ENCODE measurements around the gene SRPK2.
A peak's percentile ranks its signal among the peaks of the same experiment; 100 is the strongest.
"Not testable (repeated sequence)": the region's sequence is repeated elsewhere in the genome, so short reads cannot be mapped to it uniquely, and the experiment has no call there.

The SRPK2 gene

GRCh38 chr7:105388356-105389087, at the start of gene SRPK2:
SRPK2 (minus strand) TSS chr7:105388921.
- H3K27ac ChIP-seq (ENCODE audit: low read length): no peak within 1 kb of the TSS
- peaks cover 10% of the 10 kb centered on the region for H3K27me3 ChIP-seq (ENCODE audit: control insufficient read depth, insufficient read depth, low read length)
- no peaks in the 10 kb centered on the region for H3K36me3 ChIP-seq (ENCODE audit: control insufficient read depth, low read depth, low read length)
- H3K9me3 ChIP-seq (ENCODE audit: control insufficient read depth, low read depth, low read length): no peaks in the 10 kb centered on the region
- peak within 1 kb of the TSS; percentile 70 for H3K9ac ChIP-seq (ENCODE audit: low read length)
- H3K4me3 ChIP-seq (ENCODE audit: low read length): peak within 1 kb of the TSS; percentile 85
- H3K4me1 ChIP-seq (ENCODE audit: control insufficient read depth, low read depth, low read length): no peaks in the 10 kb centered on the region

- no peaks in the 10 kb centered on the region for H3K4me1 ChIP-seq (ENCODE audit: control insufficient read depth, low read depth, low read length)
- no peaks in the 10 kb centered on the region for H3K36me3 ChIP-seq (ENCODE audit: control insufficient read depth, low read depth, low read length)
- no peak overlapping the region for H3K4me3 ChIP-seq (ENCODE audit: low read length)
- no peaks in the 10 kb centered on the region for H3K27me3 ChIP-seq (ENCODE audit: control insufficient read depth, insufficient read depth, low read length)
- no peak overlapping the region for H3K9ac ChIP-seq (ENCODE audit: low read length)
- no peak overlapping the region for H3K27ac ChIP-seq (ENCODE audit: low read length)
- no peaks in the 10 kb centered on the region for H3K9me3 ChIP-seq (ENCODE audit: control insufficient read depth, low read depth, low read length)
Observed at GRCh38 chr7:105438254-105438653, 49.5 kb upstream of the SRPK2 start.

GRCh38 chr7:105437356-105437755, 48.6 kb upstream of the SRPK2 start:
- not testable (repeated sequence) for H3K4me3 ChIP-seq (ENCODE audit: low read length); H3K4me1 ChIP-seq (ENCODE audit: control insufficient read depth, low read depth, low read length); H3K9me3 ChIP-seq (ENCODE audit: control insufficient read depth, low read depth, low read length); H3K27me3 ChIP-seq (ENCODE audit: control insufficient read depth, insufficient read depth, low read length); H3K36me3 ChIP-seq (ENCODE audit: control insufficient read depth, low read depth, low read length); H3K27ac ChIP-seq (ENCODE audit: low read length); H3K9ac ChIP-seq (ENCODE audit: low read length)

GRCh38 chr7:105429746-105430612, 41.3 kb upstream of the SRPK2 start:
- Histone ChIP-seq H3K4me3 (ENCODE audit: low read length) (no peak overlapping the region), H3K27ac (ENCODE audit: low read length) (no peak overlapping the region), H3K36me3 (ENCODE audit: control insufficient read depth, low read depth, low read length) (no peaks in the 10 kb centered on the region), H3K4me1 (ENCODE audit: control insufficient read depth, low read depth, low read length) (no peaks in the 10 kb centered on the region), H3K9ac (ENCODE audit: low read length) (no peak overlapping the region), H3K27me3 (ENCODE audit: control insufficient read depth, insufficient read depth, low read length) (no peaks in the 10 kb centered on the region), H3K9me3 (ENCODE audit: control insufficient read depth, low read depth, low read length) (no peaks in the 10 kb centered on the region)

- H3K4me1 ChIP-seq (ENCODE audit: control insufficient read depth, low read depth, low read length): no peaks in the 10 kb centered on the region
- no peak overlapping the region for H3K4me3 ChIP-seq (ENCODE audit: low read length)
- no peaks in the 10 kb centered on the region for H3K36me3 ChIP-seq (ENCODE audit: control insufficient read depth, low read depth, low read length)
- H3K27ac ChIP-seq (ENCODE audit: low read length): no peak overlapping the region
- H3K27me3 ChIP-seq (ENCODE audit: control insufficient read depth, insufficient read depth, low read length): no peaks in the 10 kb centered on the region
- H3K9me3 ChIP-seq (ENCODE audit: control insufficient read depth, low read depth, low read length): no peaks in the 10 kb centered on the region
- no peak overlapping the region for H3K9ac ChIP-seq (ENCODE audit: low read length)
Observed at GRCh38 chr7:105426606-105427146, 38.0 kb upstream of the SRPK2 start.

- no peak overlapping the region for H3K9ac ChIP-seq (ENCODE audit: low read length)
- H3K9me3 ChIP-seq (ENCODE audit: control insufficient read depth, low read depth, low read length): no peaks in the 10 kb centered on the region
- H3K27ac ChIP-seq (ENCODE audit: low read length): no peak overlapping the region
- H3K36me3 ChIP-seq (ENCODE audit: control insufficient read depth, low read depth, low read length): no peaks in the 10 kb centered on the region
- H3K4me3 ChIP-seq (ENCODE audit: low read length): no peak overlapping the region
- no peaks in the 10 kb centered on the region for H3K27me3 ChIP-seq (ENCODE audit: control insufficient read depth, insufficient read depth, low read length)
- no peaks in the 10 kb centered on the region for H3K4me1 ChIP-seq (ENCODE audit: control insufficient read depth, low read depth, low read length)
Observed at GRCh38 chr7:105423987-105424386, 35.3 kb upstream of the SRPK2 start.

GRCh38 chr7:105413887-105414437, 25.2 kb upstream of the SRPK2 start:
- H3K9ac ChIP-seq (ENCODE audit: low read length): no peak overlapping the region

GRCh38 chr7:105410774-105411173, 22.1 kb upstream of the SRPK2 start:
- not testable (repeated sequence) for H3K36me3 ChIP-seq (ENCODE audit: control insufficient read depth, low read depth, low read length); H3K9me3 ChIP-seq (ENCODE audit: control insufficient read depth, low read depth, low read length); H3K27me3 ChIP-seq (ENCODE audit: control insufficient read depth, insufficient read depth, low read length); H3K4me1 ChIP-seq (ENCODE audit: control insufficient read depth, low read depth, low read length); H3K4me3 ChIP-seq (ENCODE audit: low read length); H3K27ac ChIP-seq (ENCODE audit: low read length); H3K9ac ChIP-seq (ENCODE audit: low read length)

More at GRCh38 chr7:105413887-105414437, 25.2 kb upstream of the SRPK2 start:
- Histone ChIP-seq H3K27me3 (ENCODE audit: control insufficient read depth, insufficient read depth, low read length) (no peaks in the 10 kb centered on the region), H3K4me3 (ENCODE audit: low read length) (no peak overlapping the region), H3K27ac (ENCODE audit: low read length) (no peak overlapping the region), H3K4me1 (ENCODE audit: control insufficient read depth, low read depth, low read length) (no peaks in the 10 kb centered on the region), H3K9me3 (ENCODE audit: control insufficient read depth, low read depth, low read length) (no peaks in the 10 kb centered on the region), H3K36me3 (ENCODE audit: control insufficient read depth, low read depth, low read length) (no peaks in the 10 kb centered on the region)

GRCh38 chr7:105409775-105410174, 21.1 kb upstream of the SRPK2 start:
- H3K27ac ChIP-seq (ENCODE audit: low read length); H3K36me3 ChIP-seq (ENCODE audit: control insufficient read depth, low read depth, low read length); H3K4me1 ChIP-seq (ENCODE audit: control insufficient read depth, low read depth, low read length); H3K9me3 ChIP-seq (ENCODE audit: control insufficient read depth, low read depth, low read length); H3K27me3 ChIP-seq (ENCODE audit: control insufficient read depth, insufficient read depth, low read length); H3K4me3 ChIP-seq (ENCODE audit: low read length); H3K9ac ChIP-seq (ENCODE audit: low read length): not testable (repeated sequence)

- no peak overlapping the region for H3K9ac ChIP-seq (ENCODE audit: low read length)
- H3K9me3 ChIP-seq (ENCODE audit: control insufficient read depth, low read depth, low read length): no peaks in the 10 kb centered on the region
- no peaks in the 10 kb centered on the region for H3K4me1 ChIP-seq (ENCODE audit: control insufficient read depth, low read depth, low read length)
- no peak overlapping the region for H3K27ac ChIP-seq (ENCODE audit: low read length)
- no peaks in the 10 kb centered on the region for H3K36me3 ChIP-seq (ENCODE audit: control insufficient read depth, low read depth, low read length)
- H3K27me3 ChIP-seq (ENCODE audit: control insufficient read depth, insufficient read depth, low read length): no peaks in the 10 kb centered on the region
- no peak overlapping the region for H3K4me3 ChIP-seq (ENCODE audit: low read length)
Observed at GRCh38 chr7:105408791-105409410, 20.2 kb upstream of the SRPK2 start.

- no peak overlapping the region for H3K4me3 ChIP-seq (ENCODE audit: low read length)
- H3K27ac ChIP-seq (ENCODE audit: low read length): no peak overlapping the region
- H3K27me3 ChIP-seq (ENCODE audit: control insufficient read depth, insufficient read depth, low read length): no peaks in the 10 kb centered on the region
- no peaks in the 10 kb centered on the region for H3K9me3 ChIP-seq (ENCODE audit: control insufficient read depth, low read depth, low read length)
- no peaks in the 10 kb centered on the region for H3K36me3 ChIP-seq (ENCODE audit: control insufficient read depth, low read depth, low read length)
- H3K9ac ChIP-seq (ENCODE audit: low read length): no peak overlapping the region
- H3K4me1 ChIP-seq (ENCODE audit: control insufficient read depth, low read depth, low read length): no peaks in the 10 kb centered on the region
Observed at GRCh38 chr7:105403128-105403527, 14.4 kb upstream of the SRPK2 start.

Measured in iPS-18a (cell line).